WI38 (cell line): ENCODE measurements around the gene JMJD4.

Source experiments
- H3K4me3 ChIP-seq: 2 replicates; pipeline ENCODE4 v1.5.1; 2011; ENCODE audit warnings: low read depth, mild to moderate bottlenecking, control low read depth, low read length
- TF ChIP-seq, protein P1 (sequence below): IDR thresholded peaks from 2 replicates; pipeline ENCODE4 v1.5.1; 2012; ENCODE audit warnings: low read depth, mild to moderate bottlenecking, control low read depth, low read length

JMJD4 gene

GRCh38 chr1:227757781-227758180 is 22.7 kb upstream of the JMJD4 start:
- TF ChIP-seq, protein P1, sequence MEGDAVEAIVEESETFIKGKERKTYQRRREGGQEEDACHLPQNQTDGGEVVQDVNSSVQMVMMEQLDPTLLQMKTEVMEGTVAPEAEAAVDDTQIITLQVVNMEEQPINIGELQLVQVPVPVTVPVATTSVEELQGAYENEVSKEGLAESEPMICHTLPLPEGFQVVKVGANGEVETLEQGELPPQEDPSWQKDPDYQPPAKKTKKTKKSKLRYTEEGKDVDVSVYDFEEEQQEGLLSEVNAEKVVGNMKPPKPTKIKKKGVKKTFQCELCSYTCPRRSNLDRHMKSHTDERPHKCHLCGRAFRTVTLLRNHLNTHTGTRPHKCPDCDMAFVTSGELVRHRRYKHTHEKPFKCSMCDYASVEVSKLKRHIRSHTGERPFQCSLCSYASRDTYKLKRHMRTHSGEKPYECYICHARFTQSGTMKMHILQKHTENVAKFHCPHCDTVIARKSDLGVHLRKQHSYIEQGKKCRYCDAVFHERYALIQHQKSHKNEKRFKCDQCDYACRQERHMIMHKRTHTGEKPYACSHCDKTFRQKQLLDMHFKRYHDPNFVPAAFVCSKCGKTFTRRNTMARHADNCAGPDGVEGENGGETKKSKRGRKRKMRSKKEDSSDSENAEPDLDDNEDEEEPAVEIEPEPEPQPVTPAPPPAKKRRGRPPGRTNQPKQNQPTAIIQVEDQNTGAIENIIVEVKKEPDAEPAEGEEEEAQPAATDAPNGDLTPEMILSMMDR = no peak
- H3K4me3 ChIP-seq = no peak overlapping the region

- TF ChIP-seq, protein P1 = no peak
- H3K4me3 ChIP-seq = no peak overlapping the region
Observed at GRCh38 chr1:227756172-227756959, 21.3 kb upstream of the JMJD4 start.

- TF ChIP-seq, protein P1 = no peak
Observed at GRCh38 chr1:227754958-227755357, 19.9 kb upstream of the JMJD4 start.

DNA sequence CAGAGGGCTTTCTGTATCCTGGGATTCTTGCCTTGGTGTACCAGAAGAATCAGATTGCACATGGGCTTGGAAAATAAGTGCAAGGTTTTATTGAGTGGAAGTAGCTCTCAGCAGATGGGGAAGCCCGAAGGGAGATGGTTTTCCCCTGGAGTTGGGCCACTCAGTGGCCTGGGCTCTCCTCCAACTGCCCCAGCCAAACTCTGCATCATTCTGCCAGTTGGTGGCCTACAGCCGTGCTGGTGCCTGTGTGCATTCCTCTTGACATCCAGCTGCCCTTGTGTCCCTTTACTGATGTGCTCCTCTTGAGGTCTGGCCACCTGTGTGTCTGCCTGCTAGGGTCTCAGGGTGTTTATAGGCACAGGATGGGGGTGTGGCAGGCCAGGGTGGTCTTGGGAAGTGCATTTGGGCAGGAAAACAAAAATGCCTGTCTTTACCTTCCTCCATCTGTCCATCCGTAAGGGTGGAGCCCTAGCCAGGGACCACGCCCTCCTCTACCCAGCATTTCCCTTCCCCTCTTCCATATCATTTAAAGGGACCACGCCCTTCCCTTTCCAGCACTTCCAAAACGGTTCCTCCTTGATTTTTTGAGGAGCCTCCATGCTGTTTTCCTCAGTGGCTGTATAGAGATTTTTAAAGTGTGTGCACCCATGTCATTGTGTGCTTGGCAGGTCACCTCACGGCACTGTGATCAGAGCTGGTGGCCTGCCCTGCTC is 19.1 kb upstream of the JMJD4 start:
- H3K4me3 ChIP-seq = no peak overlapping the region
- TF ChIP-seq, protein P1 = no peak

More at GRCh38 chr1:227754958-227755357, 19.9 kb upstream of the JMJD4 start:
- no peak overlapping the region for H3K4me3 ChIP-seq

DNA sequence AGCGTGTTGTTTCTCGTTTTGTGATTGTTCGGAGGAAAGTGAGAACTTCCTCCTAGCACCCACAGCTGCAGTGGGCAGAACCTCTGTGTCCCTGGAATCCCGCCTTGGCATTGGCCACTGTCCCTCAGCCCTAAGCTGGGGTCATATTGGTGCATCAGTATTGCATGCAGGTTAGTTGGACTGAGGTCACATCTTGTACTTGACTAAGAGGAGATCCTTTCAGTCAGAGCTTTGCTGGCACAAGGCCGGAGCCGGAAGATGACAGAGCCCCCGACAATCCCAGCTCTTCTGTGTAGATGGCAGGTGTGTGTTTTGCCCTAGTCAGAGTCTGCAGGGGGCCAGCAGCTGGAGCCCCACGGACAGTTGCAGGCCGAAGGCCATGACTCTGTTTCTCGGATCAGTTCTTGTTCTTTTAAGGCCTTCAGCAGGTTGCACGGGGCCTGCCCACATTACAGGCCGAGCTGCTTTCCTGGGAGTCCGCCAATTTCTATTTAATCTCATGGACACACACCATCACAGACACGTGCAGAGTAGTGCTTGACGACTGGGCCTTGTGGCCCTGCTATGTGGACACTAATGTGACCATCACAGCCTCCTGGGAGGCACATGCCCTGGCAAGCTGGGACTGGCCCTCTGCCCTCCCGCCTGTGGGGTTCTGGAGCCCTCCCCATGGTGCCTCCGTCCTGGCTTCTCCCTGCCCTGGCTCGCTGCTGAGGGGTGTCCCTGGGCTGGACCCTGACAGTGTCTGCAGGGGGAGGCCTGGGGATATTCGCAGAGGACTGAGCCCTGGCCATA is 15.0 kb upstream of the JMJD4 start:
- H3K4me3 ChIP-seq = no peak overlapping the region
- TF ChIP-seq, protein P1 = no peak

GRCh38 chr1:227749225-227749624 is 14.1 kb upstream of the JMJD4 start:
- no peak overlapping the region for H3K4me3 ChIP-seq
- TF ChIP-seq, protein P1 = no peak
